HepG2 (cell line): ENCODE data around the gene RIPOR1. TPM values are rescaled to one million over a fixed set of nuclear protein-coding genes. Genes with fewer than 3 reads are reported as not detected.

Experiments used
- HNRNPUL1 ChIP-seq: fragments of 200-400 bp; formaldehyde crosslinking; IDR thresholded peaks from 2 replicates; pipeline ENCODE4 v1.6.1; 2017; ENCODE audit warnings: low read depth, mild to moderate bottlenecking, low read length, moderate library complexity
- KLF16 ChIP-seq, 2 experiments: sonication (generic) in 1 of 2; formaldehyde crosslinking in 1 of 2; IDR thresholded peaks; 2 replicates each; pipeline versions ENCODE4 v1.6.1 to v1.8.0; 2016 to 2023; ENCODE audit warnings: missing genetic modification reagents in 2 of 2, missing compliant biosample characterization in 1 of 2
- NCOA1 ChIP-seq: sonication (generic); formaldehyde crosslinking; IDR thresholded peaks from 2 replicates; pipeline ENCODE4 v1.9.0; 2021; ENCODE audit warnings: missing genetic modification reagents
- PCBP2 ChIP-seq: fragments of 200-400 bp; formaldehyde crosslinking; optimal IDR thresholded peaks from 2 replicates; pipeline ENCODE3; 2018; ENCODE audit warnings: low read length, low read depth; ENCODE audit not compliant: poor library complexity, severe bottlenecking
- PREB ChIP-seq: sonication (generic); formaldehyde crosslinking; IDR thresholded peaks from 2 replicates; pipeline ENCODE4 v1.4.0; 2020; ENCODE audit warnings: missing genetic modification reagents
- REXO4 ChIP-seq: sonication (generic); formaldehyde crosslinking; IDR thresholded peaks from 2 replicates; pipeline ENCODE4 v1.8.0; 2022; ENCODE audit warnings: missing genetic modification reagents, mild to moderate bottlenecking, borderline replicate concordance
- SIX1 ChIP-seq: sonication (generic); formaldehyde crosslinking; IDR thresholded peaks from 2 replicates; pipeline ENCODE4 v1.4.0; 2020; ENCODE audit warnings: missing genetic modification reagents, borderline replicate concordance
- SMARCC2 ChIP-seq: fragments of 450-650 bp; IDR thresholded peaks from 2 replicates; pipeline ENCODE4 v1.6.1; 2017; ENCODE audit warnings: antibody characterized with exemption, mild to moderate bottlenecking
- SNAPC4 ChIP-seq: sonication (generic); formaldehyde crosslinking; IDR thresholded peaks from 2 replicates; pipeline ENCODE4 v1.4.0; 2020; ENCODE audit warnings: mild to moderate bottlenecking, missing genetic modification reagents
- ZNF143 ChIP-seq: sonication (generic); formaldehyde crosslinking; IDR thresholded peaks from 2 replicates; pipeline ENCODE4 v1.4.0; 2020; ENCODE audit warnings: missing genetic modification reagents
- ZNF354B ChIP-seq: sonication (generic); formaldehyde crosslinking; IDR thresholded peaks from 2 replicates; pipeline ENCODE4 v1.8.0; 2022; ENCODE audit warnings: mild to moderate bottlenecking, missing genetic modification reagents
- ZNF605 ChIP-seq: sonication (generic); formaldehyde crosslinking; IDR thresholded peaks from 2 replicates; pipeline ENCODE4 v1.8.0; 2022; ENCODE audit warnings: mild to moderate bottlenecking, missing genetic modification reagents
- polyA plus RNA-seq, 8 experiments: library from polyadenylated mRNA; depleted of rRNA in 3 of 8; stranded (reverse) in 7 of 8; unstranded in 1 of 8; fragments of >200 nt; fragmentation: Illumina TruSeq in 4 of 8; extraction: Trizol in 4 of 8; gene quantifications; 2 replicates each; pipeline versions ENCODE4 v1.2.1 to v1.2.3, GENCODE V29; 2011 to 2016; ENCODE audit warnings: low read depth in 4 of 8, missing spikeins in 1 of 8, mixed read lengths in 1 of 8; ENCODE audit not compliant: insufficient read depth in 1 of 8
- total RNA-seq, 5 experiments: library from RNA; depleted of rRNA; stranded (reverse); fragments of >200 nt; fragmentation: Illumina TruSeq; extraction: Trizol; gene quantifications; 2 replicates each; pipeline ENCODE4 v1.2.3, GENCODE V29; 2016; ENCODE audit warnings: low read depth in 1 of 5
- TF ChIP-seq, protein P1 (sequence below): sonication (generic); formaldehyde crosslinking; IDR thresholded peaks from 2 replicates; pipeline ENCODE4 v1.5.0; 2020; ENCODE audit warnings: mild to moderate bottlenecking, missing genetic modification reagents, borderline replicate concordance
- TF ChIP-seq, protein P2 (sequence below): sonication (generic); formaldehyde crosslinking; IDR thresholded peaks from 2 replicates; pipeline ENCODE4 v1.4.0; 2020; ENCODE audit warnings: missing genetic modification reagents
- TF ChIP-seq, protein P3 (sequence below): sonication (generic); formaldehyde crosslinking; IDR thresholded peaks from 2 replicates; pipeline ENCODE4 v1.5.0; 2020; ENCODE audit warnings: missing genetic modification reagents

RIPOR1 gene
- total and polyA plus RNA-seq, 2 of the 13 experiments (the other 11 are each of a cell fraction or from before 2014, with no cell fraction given), result 4.6 to 8.1 TPM

DNA sequence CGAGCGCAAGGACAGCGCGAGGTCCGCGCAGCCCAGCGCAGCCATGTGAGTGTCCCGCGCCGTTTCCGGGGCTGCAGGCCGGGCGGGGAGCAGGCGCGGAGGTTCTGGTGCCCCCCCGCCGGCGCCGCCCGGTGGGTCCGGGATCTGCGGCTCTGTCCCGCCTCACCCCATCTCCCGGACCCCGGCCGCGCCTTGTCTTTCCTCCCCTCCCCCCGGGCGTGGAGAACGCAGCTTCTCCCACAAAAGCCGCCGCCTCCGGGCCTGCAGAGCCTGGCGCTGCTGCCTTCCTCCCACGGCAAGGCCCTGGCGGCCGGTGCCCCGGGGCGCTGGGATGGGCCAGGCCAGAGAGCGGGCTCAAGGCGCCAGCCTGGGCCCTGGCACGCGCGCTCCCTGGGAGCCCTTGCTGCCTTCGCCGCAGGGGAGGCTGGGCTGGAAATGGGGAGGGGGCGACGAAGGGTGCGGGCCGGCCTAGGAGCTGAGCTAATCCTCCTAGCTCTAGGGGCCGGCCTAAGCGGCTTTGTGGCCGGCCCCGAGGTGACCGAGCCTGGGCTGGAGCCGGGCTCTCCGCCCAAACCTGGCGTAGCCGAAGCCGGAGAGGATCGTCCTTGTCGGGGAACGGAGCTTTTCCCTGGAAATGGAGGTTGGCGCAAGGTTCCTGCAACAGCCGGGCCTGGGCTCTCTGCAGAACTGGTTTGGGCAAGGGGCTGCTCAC lies 397 bp downstream of the RIPOR1 start (continued):
- TF ChIP-seq, protein P1, sequence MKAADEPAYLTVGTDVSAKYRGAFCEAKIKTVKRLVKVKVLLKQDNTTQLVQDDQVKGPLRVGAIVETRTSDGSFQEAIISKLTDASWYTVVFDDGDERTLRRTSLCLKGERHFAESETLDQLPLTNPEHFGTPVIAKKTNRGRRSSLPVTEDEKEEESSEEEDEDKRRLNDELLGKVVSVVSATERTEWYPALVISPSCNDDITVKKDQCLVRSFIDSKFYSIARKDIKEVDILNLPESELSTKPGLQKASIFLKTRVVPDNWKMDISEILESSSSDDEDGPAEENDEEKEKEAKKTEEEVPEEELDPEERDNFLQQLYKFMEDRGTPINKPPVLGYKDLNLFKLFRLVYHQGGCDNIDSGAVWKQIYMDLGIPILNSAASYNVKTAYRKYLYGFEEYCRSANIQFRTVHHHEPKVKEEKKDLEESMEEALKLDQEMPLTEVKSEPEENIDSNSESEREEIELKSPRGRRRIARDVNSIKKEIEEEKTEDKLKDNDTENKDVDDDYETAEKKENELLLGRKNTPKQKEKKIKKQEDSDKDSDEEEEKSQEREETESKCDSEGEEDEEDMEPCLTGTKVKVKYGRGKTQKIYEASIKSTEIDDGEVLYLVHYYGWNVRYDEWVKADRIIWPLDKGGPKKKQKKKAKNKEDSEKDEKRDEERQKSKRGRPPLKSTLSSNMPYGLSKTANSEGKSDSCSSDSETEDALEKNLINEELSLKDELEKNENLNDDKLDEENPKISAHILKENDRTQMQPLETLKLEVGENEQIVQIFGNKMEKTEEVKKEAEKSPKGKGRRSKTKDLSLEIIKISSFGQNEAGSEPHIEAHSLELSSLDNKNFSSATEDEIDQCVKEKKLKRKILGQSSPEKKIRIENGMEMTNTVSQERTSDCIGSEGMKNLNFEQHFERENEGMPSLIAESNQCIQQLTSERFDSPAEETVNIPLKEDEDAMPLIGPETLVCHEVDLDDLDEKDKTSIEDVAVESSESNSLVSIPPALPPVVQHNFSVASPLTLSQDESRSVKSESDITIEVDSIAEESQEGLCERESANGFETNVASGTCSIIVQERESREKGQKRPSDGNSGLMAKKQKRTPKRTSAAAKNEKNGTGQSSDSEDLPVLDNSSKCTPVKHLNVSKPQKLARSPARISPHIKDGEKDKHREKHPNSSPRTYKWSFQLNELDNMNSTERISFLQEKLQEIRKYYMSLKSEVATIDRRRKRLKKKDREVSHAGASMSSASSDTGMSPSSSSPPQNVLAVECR (CRISPR knock-in tag), result peak; percentile 45
- TF ChIP-seq PREB, result no peak
- TF ChIP-seq ZNF354B (CRISPR knock-in tag), result 0 out of 2 replicates have a peak, but pooled peaks have one; percentile 68
- no peak for TF ChIP-seq REXO4
- TF ChIP-seq, protein P2, sequence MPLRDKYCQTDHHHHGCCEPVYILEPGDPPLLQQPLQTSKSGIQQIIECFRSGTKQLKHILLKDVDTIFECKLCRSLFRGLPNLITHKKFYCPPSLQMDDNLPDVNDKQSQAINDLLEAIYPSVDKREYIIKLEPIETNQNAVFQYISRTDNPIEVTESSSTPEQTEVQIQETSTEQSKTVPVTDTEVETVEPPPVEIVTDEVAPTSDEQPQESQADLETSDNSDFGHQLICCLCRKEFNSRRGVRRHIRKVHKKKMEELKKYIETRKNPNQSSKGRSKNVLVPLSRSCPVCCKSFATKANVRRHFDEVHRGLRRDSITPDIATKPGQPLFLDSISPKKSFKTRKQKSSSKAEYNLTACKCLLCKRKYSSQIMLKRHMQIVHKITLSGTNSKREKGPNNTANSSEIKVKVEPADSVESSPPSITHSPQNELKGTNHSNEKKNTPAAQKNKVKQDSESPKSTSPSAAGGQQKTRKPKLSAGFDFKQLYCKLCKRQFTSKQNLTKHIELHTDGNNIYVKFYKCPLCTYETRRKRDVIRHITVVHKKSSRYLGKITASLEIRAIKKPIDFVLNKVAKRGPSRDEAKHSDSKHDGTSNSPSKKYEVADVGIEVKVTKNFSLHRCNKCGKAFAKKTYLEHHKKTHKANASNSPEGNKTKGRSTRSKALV (CRISPR knock-in tag), result peak; percentile 83
- no peak for TF ChIP-seq SNAPC4 (CRISPR knock-in tag)
- TF ChIP-seq, protein P3, sequence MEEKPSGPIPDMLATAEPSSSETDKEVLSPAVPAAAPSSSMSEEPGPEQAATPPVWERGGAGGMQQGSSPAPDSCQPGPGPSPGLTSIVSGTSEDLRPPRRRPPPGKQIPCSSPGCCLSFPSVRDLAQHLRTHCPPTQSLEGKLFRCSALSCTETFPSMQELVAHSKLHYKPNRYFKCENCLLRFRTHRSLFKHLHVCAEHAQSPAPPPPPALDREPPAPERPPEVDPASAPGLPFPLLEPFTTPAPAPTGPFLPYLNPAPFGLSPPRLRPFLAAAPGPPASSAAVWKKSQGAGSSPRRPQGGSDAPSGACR (CRISPR knock-in tag), result 0 out of 2 replicates have a peak, but pooled peaks have one; percentile 77
- TF ChIP-seq SIX1 (CRISPR knock-in tag), result no peak
- no peak for TF ChIP-seq HNRNPUL1
- TF ChIP-seq KLF16 (CRISPR knock-in tag; IDR thresholded peaks at IDR 0.05), result no peak
- no peak for TF ChIP-seq NCOA1 (CRISPR knock-in tag)
- TF ChIP-seq ZNF143 (CRISPR knock-in tag), result no peak
- peak; percentile 60 for TF ChIP-seq ZNF605 (CRISPR knock-in tag)
- TF ChIP-seq PCBP2, result no peak
- TF ChIP-seq SMARCC2, result no peak
